GM18505 (cell line): ENCODE measurements around the gene DYNC2I2.
"Not testable (repeated sequence)": the region's sequence is repeated elsewhere in the genome, so short reads cannot be mapped to it uniquely, and the experiment has no call there.

Experiments
- ATAC-seq: cut with Tn5 transposase; IDR thresholded peaks from one replicate; pipeline ENCODE4 v1.9.1; 2021; ENCODE audit not compliant: unreplicated experiment
- POLR2A ChIP-seq: IDR thresholded peaks from 4 replicates; pipeline ENCODE4 v1.6.1; 2011; ENCODE audit warnings: borderline replicate concordance; ENCODE audit not compliant: insufficient read depth, insufficient read length; ENCODE audit errors: extremely low read depth

Gene DYNC2I2

DNA sequence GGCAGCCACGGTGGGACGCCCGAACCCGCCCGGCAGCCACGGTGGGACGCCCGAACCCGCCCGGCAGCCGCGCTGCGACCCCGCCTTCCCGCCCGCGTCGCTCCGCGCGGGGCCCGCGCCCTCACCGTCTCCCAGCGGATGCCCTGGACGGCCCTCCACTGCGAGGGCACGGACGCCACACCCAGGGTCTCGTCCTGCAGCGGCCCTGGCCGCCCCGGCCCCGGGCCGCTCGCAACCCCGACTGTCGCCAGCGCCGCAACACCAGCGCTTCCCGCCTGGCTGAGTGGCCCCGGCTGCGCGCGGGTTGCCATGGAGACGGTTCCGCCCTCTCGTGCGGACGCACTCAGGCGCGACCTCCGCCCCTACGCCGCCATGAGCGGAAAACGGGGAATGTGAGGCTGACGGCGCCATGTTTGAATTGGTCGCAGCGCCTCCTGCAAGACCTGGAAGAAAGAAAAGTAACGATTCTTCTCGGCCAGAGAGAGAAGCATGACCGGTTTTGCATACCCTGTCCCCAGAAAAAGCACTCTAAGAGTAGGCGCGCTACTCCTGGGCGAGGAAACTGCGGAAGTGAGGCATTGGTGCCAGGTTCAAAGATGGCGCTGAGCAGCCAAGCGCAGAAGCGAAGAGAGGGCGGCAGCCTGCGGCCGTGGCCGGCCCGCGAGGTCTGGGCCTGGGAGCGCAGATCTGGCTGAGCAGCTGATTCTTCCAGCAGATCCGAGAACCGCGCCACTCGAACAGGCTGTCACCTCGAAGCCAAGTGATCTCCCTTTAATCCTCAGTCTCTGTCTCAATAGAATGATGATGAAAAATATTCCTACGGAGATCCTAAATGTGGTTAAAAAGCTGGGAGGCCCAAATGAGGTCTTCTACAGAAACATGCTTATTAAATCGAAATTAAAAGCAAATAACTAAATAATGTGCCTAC, at the start of gene DYNC2I2:
TSS of gene DYNC2I2 (minus strand) at position 432 of the 928 bp plus-strand sequence. CDS start at position 311, 121 bp downstream.
- TF ChIP-seq POLR2A = peak; percentile 78
- peak; percentile 59 for ATAC-seq

- no peak for TF ChIP-seq POLR2A
- no peak for ATAC-seq
Measured at GRCh38 chr9:128706045-128706444, 49.4 kb upstream of the DYNC2I2 start.

- TF ChIP-seq POLR2A = no peak
- ATAC-seq = no peak
Measured at GRCh38 chr9:128705051-128705965, 48.7 kb upstream of the DYNC2I2 start.

DNA sequence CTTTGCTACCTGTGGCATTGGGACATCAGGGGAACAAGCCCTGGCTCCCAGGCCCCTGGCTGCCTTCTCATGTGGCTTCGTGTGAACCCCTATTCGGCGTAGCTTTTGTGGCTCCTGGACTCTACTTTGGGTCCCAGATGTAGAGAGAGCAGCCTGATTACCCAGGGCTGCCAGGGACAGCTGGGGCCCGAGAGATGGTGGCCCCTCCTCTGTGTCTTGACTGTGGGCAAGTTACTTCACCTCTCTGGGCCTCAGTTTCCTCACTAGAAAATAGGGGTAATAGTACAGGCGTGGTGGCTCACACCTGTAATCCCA, 47.7 kb upstream of the DYNC2I2 start:
- ATAC-seq = no peak
- no peak for TF ChIP-seq POLR2A

- no peak for TF ChIP-seq POLR2A
- ATAC-seq = no peak
Measured at GRCh38 chr9:128703616-128704355, 47.1 kb upstream of the DYNC2I2 start.

- ATAC-seq = peak; percentile 23
- no peak for TF ChIP-seq POLR2A
Measured at GRCh38 chr9:128702949-128703615, 46.4 kb upstream of the DYNC2I2 start.

GRCh38 chr9:128702445-128702948, 45.9 kb upstream of the DYNC2I2 start, which contains the start of gene PKN3:
PKN3 (plus strand) TSS chr9:128702503; CDS start chr9:128702916, 413 bp downstream.
- peak; percentile 66 for ATAC-seq
- TF ChIP-seq POLR2A = peak; percentile 51

DNA sequence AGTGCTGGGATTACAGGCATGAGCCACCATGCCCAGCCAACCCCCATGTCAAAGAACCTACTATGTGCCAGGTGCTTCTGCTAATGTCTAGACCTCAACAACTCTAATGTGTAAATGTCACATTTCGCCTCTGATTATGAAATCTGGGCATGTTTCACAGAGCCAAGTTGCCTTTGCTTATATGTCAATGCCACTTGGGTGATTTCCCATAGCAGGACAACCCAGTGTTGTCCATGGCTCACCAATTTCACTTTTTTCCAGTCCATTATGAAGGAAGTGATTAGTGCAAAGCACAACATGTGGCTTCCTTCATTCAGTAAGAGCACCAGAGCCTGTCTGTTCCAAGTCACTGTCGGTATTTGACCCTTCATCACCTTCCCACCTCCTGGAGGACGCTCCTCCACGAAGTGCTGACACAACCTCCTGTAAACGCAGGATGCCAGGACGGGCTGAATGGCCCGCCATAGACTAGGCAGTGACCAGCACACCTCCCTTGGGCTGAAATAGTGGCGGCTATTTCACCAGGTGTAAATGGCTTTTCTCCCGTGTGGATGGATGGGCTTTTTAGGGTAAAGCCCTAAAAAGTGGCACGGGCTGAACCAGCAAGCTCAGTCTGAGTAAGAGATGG, 44.7 kb upstream of the DYNC2I2 start:
- ATAC-seq = no peak
- TF ChIP-seq POLR2A = no peak

DNA sequence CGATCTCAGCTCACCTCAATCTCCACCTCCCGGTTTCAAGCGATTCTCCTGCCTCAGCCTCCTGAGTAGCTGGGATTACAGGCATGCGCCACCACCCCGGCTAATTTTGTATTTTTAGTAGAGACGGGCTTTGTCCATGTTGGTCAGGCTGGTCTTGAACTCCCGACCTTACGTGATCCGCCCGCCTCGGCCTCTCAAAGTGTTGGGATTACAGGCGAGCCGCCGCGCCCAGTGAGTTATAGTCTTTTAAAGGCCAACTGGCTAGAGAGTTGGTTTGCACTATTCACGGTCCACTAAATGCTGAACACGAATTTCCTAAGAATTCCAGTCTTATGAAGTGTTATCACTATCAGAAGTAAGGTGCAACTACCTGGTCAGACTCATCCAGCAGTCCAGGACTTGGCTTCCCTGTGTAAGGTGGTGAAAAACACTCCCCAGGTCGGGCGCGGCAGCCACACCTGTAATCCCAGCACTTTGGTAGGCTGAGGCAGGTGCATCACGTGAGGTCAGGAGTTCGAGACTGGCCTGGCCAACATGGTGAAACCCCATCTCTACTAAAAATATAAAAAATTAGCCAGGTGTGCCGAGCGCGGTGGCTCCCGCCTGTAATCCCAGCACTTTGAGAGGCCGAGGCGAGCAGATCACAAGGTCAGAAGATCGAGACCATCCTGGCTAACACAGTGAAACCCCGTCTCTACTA, 42.6 kb upstream of the DYNC2I2 start:
- not testable (repeated sequence) for ATAC-seq

DNA sequence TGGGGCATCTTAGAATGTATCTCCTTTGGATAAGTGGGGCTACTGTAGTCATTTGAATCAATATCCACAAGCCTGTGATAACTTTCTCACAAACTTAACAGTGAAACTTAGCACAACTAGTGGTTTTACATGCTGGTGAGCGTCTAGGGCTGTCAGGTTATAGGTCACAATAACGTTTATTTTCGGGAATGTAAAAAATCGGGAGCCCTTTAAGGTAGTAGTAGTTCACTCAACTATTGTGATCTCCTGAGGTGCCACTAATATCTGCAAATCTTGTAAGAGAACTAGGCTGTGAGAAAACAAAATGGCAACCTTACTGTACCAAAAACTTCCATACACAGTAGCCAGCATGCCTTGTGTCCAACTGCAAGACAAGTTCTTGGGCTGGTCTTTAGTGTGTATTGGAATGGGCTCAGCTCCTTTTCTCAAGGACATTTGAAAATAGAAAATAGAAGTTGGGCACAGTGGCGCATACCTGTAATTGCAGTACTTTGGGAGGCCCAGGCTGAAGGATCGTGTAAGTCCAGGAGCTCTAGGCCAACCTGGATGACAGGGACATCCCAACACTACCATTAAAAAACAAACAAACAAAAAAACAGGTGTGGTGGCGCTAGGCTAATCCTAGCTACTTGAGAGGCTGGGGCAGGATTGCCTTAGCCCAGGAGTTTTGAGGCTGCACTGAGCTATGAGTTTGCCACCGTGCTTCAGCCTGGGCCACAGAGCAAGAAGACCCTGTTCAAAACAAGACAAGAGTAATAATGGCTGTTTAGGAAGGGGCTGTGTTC, 40.5 kb upstream of the DYNC2I2 start:
- no peak for TF ChIP-seq POLR2A
- no peak for ATAC-seq

- no peak for ATAC-seq
- TF ChIP-seq POLR2A = no peak
Measured at GRCh38 chr9:128694344-128694743, 37.7 kb upstream of the DYNC2I2 start.

DNA sequence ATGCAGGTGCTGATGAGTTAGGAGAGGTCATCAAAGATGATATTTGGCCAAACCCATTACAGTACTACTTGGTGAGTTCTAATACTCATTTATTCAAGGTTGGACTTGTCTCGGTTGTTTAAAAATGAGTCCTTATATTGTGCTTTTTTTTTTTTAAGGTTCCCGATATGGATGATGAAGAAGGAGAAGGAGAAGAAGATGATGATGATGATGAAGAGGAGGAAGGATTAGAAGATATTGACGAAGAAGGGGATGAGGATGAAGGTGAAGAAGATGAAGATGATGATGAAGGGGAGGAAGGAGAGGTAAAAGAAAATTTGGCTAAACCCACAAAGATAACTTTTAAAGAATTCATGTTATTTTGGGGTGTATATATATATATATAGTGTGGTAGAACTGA, 37.1 kb upstream of the DYNC2I2 start:
- not testable (repeated sequence) for ATAC-seq
